Measurements from ENCODE around the gene RASAL2.

The RASAL2 gene

DNA sequence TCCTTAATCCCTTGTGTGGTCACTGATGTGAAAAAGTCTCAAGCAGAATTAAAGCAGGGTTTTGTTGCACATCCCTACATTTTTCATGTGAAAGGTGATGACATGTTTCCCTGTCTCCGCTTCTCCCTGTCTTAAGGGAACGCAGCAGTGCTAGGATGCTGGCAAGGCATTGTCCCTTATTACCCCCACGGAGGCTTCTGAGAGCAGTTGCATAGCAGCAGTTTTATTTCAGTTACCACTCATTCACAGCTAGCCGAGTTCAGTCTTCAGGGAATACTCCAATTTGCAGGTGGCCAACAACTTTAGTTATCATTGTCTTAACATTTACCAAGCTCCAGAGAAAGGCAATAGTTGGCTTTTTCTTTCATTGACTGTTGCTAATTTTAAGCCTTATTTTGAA is 313.8 kb downstream of the RASAL2 start:
- DNase-seq: no peak

- no peak for DNase-seq
Observed at GRCh38 chr1:178408871-178409270, 315.0 kb downstream of the RASAL2 start.

DNA sequence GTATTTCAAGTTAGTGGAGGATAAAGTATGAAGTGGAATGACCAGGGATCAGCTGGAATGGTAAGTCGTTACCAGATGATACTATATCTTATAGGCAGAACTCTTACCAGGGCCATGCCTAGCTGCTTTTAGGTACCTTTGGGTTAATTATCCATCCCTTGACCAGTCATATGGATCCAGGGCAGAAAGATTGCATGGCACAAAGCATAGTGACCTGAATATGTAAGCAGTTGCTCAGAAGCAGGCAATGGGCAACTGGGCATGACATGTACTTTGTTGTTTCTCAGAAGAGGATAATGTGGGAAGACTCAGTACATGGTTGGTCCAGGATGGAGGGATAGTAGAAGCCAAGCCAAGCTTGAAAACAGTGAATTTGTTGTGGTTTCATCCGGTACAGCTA is 315.6 kb downstream of the RASAL2 start:
- DNase-seq: no peak

DNA sequence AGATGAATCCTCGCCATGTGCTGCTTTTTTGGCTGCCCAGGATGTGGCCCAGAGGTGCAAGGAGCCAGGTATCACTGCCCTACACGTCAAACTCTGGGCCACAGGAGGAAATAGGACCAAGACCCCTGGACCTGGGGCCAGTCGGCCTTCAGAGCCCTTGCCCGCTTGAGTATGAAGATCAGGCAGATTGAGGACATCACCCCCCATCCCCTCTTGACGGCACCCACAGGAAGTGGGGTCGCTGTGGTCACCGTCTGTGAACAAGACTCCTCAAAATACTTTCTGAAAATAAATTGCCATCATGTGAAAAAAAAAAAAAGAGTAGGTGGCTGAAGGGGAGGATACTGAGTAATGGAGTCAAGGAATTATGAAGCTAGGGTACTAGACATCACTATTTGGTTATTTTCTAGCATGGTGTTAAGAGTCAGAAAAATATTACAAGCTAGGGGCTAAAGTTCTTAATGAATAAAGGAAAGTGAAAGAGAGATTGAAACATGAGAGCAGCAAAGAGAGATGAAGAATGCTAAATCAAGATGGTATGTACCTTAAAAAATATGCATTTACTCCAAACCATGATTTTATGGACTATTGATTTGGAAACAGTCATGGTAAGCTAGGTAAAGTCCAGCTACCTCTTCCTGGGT is 318.0 kb downstream of the RASAL2 start:
- DNase-seq: no peak

DNA sequence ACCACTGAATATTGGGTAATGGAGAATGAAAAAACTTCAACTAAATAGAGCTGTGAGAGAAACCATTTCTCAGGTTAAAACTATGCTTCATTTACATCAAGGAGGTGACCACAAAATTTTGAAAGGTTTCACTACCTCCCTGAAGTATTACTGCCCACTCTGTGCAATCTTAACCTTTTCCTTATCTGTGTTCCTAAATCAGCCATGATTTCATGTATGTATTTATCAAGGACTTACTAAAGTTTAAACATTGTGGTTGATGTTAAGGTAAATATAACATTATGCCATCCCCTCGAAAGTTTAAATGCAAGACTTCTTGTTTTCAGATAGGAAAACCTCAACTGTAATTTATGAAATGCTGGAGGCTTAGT is 318.5 kb downstream of the RASAL2 start:
- no peak for DNase-seq

- DNase-seq: no peak
Observed at GRCh38 chr1:178417858-178418257, 324.0 kb downstream of the RASAL2 start.

- DNase-seq: no peak
Observed at GRCh38 chr1:178418284-178418955, 324.5 kb downstream of the RASAL2 start.

DNA sequence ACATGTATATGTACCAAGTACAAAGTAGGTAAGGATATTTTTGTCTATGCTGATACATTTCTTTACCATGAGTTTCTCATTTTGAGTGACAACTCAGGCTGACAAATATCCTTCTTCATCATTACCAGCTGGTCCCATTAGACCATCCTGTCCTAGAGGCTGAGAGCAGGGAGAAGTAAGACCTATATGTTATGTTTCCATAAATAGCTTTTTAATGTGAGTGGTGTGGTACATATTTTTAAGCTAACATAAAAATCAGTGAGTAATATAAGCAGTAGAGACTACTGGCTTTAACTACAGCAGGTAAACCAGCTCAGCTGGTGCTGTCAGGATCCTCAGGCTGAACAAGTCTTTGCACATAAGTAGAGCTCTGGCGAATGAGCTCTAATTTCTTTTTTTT is 340.5 kb downstream of the RASAL2 start:
- no peak for DNase-seq

DNA sequence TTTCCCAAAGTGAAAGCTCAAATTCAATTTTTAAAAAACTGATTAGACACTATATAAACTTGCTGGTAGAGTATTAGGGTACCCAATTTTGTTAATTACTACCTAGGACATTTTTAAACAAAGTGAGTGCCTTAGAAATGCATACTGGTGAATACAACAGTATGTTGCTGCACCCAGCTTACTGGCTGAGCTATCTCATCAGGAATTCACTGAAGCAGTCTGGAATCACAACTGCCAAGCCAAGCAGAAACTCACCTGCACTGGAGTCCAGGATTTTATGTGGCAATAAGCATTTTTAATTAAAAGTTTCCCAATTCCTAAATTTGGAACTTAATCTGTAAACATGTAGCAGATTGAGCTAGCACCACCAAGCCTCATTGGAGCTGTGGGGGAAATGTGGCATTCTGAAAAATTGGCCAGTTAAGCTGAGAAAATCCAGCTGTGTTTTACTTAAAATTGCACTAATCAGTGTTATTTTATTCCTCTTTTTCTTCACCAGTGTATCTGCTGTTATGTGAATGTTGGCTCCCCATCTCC is 341.1 kb downstream of the RASAL2 start:
- no peak for DNase-seq

GRCh38 chr1:178436899-178437298 is 343.0 kb downstream of the RASAL2 start:
- no peak for DNase-seq

DNA sequence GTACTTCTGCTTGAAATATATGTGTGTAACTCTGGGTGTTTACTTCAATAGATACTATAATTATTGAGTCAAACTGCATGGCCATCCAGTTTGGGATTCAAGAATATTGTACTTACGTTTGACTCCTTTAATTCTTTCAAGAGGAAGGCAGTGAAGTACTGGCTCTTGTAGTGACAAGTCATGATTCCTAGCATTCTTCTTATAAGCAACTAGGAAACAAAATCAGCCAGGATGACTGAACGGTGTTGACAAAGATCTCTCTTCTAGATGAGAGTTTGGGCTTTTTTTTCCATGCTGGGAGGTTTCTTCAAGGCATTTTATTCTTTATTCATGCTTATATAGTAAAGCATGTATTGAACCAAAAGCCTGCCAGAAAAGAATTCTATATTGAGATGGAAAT is 344.5 kb downstream of the RASAL2 start:
- DNase-seq: no peak

- no peak for DNase-seq
Observed at GRCh38 chr1:178442925-178443324, 349.0 kb downstream of the RASAL2 start.

DNA sequence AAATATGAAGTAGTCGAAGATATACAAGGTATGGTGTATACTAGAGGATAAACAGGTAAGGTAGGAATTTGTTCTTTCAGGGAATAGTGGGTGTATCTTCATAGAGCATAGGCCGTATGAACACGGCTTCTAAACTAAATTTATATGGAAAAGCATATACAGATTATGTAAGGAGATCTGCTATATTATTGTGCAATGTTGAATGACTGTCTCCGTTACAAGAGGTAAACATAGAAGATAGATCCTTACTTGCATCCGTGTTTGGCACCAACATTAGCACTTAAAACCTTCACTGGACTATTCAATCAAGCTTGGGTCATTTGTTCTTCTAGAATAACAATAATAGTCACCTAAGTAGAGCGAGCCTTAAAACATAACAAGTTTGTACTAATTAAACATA is 357.0 kb downstream of the RASAL2 start:
- DNase-seq: no peak

DNA sequence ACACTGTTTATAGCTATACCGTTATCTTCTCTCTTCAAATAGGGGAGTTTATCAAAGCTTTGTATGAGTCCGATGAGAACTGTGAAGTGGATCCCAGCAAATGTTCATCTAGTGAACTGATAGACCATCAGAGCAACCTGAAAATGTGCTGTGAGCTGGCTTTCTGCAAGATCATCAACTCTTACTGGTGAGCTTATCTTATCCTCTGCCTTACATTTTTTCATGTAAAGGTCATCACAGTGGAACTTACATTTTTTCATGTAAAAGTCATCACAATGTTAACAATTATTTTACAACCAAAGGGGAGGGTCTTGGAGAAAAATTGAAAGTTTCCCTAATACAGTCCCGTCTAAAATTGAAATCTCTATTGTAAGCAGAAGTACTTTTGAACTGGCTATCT is 357.6 kb downstream of the RASAL2 start:
- DNase-seq: no peak

GRCh38 chr1:178452013-178452412 is 358.1 kb downstream of the RASAL2 start:
- no peak for DNase-seq

GRCh38 chr1:178456472-178456871 is 362.6 kb downstream of the RASAL2 start:
- DNase-seq: no peak

DNA sequence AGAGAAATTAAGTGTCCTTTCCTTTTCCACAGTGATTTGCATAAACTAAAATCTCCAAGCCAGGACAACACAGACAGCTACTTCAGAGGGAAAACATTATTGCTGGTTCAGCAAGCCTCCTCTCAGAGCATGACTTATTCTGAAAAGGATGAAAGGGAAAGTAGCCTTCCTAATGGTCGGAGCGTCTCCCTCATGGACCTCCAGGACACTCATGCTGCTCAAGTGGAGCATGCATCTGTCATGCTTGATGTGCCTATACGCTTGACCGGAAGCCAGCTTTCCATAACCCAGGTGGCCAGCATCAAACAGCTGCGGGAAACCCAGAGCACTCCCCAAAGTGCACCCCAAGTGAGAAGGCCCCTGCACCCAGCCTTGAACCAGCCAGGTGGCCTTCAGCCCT is 363.7 kb downstream of the RASAL2 start:
- no peak for DNase-seq

DNA sequence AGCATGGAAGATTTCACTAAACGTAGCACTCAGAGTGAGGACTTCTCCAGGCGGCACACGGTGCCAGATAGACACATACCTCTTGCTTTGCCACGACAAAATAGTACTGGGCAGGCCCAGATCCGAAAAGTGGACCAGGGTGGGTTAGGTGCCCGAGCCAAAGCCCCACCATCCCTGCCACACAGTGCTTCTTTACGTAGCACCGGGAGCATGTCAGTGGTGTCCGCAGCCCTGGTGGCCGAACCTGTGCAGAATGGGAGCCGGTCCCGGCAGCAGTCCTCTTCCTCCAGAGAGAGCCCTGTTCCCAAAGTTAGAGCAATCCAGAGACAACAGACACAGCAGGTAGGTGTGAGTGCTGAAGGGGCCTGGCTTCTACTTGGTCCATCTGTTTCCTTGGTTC is 364.3 kb downstream of the RASAL2 start:
- DNase-seq: no peak

- no peak for DNase-seq
Observed at GRCh38 chr1:178461104-178461503, 367.2 kb downstream of the RASAL2 start.

GRCh38 chr1:178461701-178462100 is 367.8 kb downstream of the RASAL2 start:
- no peak for DNase-seq

DNA sequence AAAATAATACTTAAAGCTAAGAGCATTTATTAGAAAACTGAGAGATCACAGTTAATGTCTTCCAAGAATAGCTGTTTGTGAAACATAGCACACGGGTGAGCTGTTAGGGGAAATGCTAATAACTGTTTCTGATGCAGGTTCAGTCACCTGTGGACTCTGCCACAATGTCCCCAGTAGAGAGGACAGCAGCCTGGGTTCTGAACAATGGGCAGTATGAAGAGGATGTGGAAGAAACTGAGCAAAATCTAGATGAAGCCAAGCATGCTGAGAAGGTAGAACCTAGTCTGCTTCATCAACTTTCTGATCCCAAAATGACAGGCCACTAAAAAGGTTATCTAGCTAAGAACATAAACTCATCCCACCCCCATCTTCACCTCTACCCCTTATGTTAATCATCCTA is 370.2 kb downstream of the RASAL2 start:
- DNase-seq: no peak

- DNase-seq: no peak
Observed at GRCh38 chr1:178464566-178464965, 370.7 kb downstream of the RASAL2 start.

DNA sequence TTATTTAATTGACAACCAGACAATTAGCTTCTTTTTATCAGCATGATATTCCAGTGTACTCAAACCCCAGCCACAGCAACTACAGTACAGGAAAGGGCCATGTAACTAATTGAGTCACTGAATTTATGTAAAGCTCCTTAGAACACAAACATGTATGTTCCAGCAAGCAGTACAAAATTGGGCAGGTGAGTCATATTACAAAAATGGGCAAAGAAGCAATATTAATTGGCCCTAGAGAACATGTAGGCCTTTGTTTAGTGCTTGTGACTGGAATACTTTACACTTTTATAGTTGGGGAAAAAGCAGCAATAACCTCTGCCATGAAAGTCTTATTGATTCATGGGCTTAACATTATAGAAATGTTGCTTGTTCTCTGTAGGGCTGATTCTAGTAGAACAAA is 371.1 kb downstream of the RASAL2 start:
- DNase-seq: no peak

GRCh38 chr1:178467837-178468236 is 373.9 kb downstream of the RASAL2 start:
- no peak for DNase-seq

GRCh38 chr1:178470411-178470960 is 376.6 kb downstream of the RASAL2 start:
- DNase-seq: no peak

Measured in NCI-H446 (cell line).